Spinal cord (tissue), 10 donors: Measurements from ENCODE around the gene CXCL10. TPM values are rescaled to one million over a fixed set of nuclear protein-coding genes. Genes with fewer than 3 reads are reported as not detected.
"Not testable (repeated sequence)": the region's sequence is repeated elsewhere in the genome, so short reads cannot be mapped to it uniquely, and the experiment has no call there.

ENCODE experiments used
- DNase-seq, 6 donors: peaks; one replicate each; pipeline versions ENCODE4 v3.0.0 to v3.0.0-alpha.2; 2013 to 2015; ENCODE audit warnings: low spot score in 6 of 6, low read depth in 4 of 6
- H3K27ac ChIP-seq: one replicate; pipeline ENCODE4 v1.5.1; 2013; ENCODE audit warnings: low read depth, low read length, control low read depth
- H3K27me3 ChIP-seq: one replicate; pipeline ENCODE4 v1.6.1; 2013; ENCODE audit warnings: low read length; ENCODE audit not compliant: control insufficient read depth, insufficient read depth
- H3K36me3 ChIP-seq: one replicate; pipeline ENCODE4 v1.6.1; 2013; ENCODE audit warnings: low read length; ENCODE audit not compliant: control insufficient read depth, insufficient read depth
- H3K4me1 ChIP-seq: one replicate; pipeline ENCODE4 v1.6.1; 2013; ENCODE audit warnings: low read length; ENCODE audit not compliant: control insufficient read depth, insufficient read depth
- H3K4me3 ChIP-seq: one replicate; pipeline ENCODE4 v1.5.1; 2013; ENCODE audit warnings: low read depth, low read length, control low read depth
- H3K9me3 ChIP-seq: one replicate; pipeline ENCODE4 v1.6.1; 2013; ENCODE audit warnings: low read length; ENCODE audit not compliant: control insufficient read depth, insufficient read depth
- WGBS: methylation state at CpG from one replicate; pipeline ENCODE4 v1.1.5; 2013; ENCODE audit warnings: missing lambda C conversion rate; ENCODE audit not compliant: insufficient coverage; 5-methylcytosine and 5-hydroxymethylcytosine counted together
- polyA plus RNA-seq, 2 donors: library from polyadenylated mRNA; unstranded; fragments of 120-200 nt; gene quantifications; one replicate each; pipeline ENCODE4 v1.2.1, GENCODE V29; 2013; ENCODE audit not compliant: insufficient read length in 2 of 2
- total RNA-seq, 2 donors: library from RNA; depleted of rRNA in 1 of 2; stranded (reverse); fragments of 120-200 nt in 1 of 2; fragments of >200 nt in 1 of 2; gene quantifications; one replicate each; pipeline versions ENCODE4 v1.2.3 to v1.2.4, GENCODE V29; 2013 to 2014
- donor health status: healthy.

The CXCL10 gene
- total and polyA plus RNA-seq, 4 donors = 0.28 to 1.9 TPM; not detected in 2

GRCh38 chr4:76055421-76055820 is 32.1 kb upstream of the CXCL10 start:
- no peaks in the 10 kb centered on the region for H3K4me1 ChIP-seq
- peak in 1 of 6 donors; percentile 39 for DNase-seq
- no peaks in the 10 kb centered on the region for H3K36me3 ChIP-seq
- peak overlapping the region; percentile 11 for H3K4me3 ChIP-seq
- 43% methylated on average over 1 of the region's 2 CpGs for WGBS
- no peak overlapping the region for H3K27ac ChIP-seq
- no peaks in the 10 kb centered on the region for H3K27me3 ChIP-seq
- no peaks in the 10 kb centered on the region for H3K9me3 ChIP-seq

- no peaks in the 10 kb centered on the region for H3K9me3 ChIP-seq
- WGBS = 100% methylated on average over 1 of the region's 2 CpGs
- H3K36me3 ChIP-seq = no peaks in the 10 kb centered on the region
- no peaks in the 10 kb centered on the region for H3K27me3 ChIP-seq
- peak overlapping the region; percentile 11 for H3K4me3 ChIP-seq
- H3K4me1 ChIP-seq = no peaks in the 10 kb centered on the region
- DNase-seq = no peak
- no peak overlapping the region for H3K27ac ChIP-seq
Measured at GRCh38 chr4:76055016-76055415, 31.7 kb upstream of the CXCL10 start.

DNA sequence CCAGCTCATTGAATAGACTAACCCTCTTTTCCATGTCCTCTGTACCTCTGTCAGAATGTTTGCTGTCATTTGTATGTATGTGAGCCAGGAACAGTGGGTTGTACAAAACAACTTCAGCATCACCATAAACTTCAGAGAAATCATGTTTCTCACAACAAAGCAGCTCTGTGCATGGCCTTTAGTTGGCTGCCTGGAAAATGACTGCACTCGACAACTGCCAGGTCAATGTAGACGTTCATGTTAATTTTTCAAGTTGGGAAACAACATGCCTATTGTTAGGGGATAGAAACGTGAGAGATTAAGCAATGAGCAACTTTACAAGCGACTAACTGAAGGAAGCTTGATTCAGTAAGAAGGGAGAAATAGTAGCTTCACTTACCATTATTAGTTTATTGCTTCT is 30.4 kb upstream of the CXCL10 start:
- peak in 2 of 6 donors; percentile 29 to 47 for DNase-seq
- H3K27me3 ChIP-seq = no peaks in the 10 kb centered on the region
- peak overlapping the region; percentile 57 for H3K27ac ChIP-seq
- H3K9me3 ChIP-seq = no peaks in the 10 kb centered on the region
- H3K4me1 ChIP-seq = no peaks in the 10 kb centered on the region
- H3K36me3 ChIP-seq = no peaks in the 10 kb centered on the region
- WGBS = no CpG with 5 or more reads among the region's 4 CpGs
- no peak overlapping the region for H3K4me3 ChIP-seq

DNA sequence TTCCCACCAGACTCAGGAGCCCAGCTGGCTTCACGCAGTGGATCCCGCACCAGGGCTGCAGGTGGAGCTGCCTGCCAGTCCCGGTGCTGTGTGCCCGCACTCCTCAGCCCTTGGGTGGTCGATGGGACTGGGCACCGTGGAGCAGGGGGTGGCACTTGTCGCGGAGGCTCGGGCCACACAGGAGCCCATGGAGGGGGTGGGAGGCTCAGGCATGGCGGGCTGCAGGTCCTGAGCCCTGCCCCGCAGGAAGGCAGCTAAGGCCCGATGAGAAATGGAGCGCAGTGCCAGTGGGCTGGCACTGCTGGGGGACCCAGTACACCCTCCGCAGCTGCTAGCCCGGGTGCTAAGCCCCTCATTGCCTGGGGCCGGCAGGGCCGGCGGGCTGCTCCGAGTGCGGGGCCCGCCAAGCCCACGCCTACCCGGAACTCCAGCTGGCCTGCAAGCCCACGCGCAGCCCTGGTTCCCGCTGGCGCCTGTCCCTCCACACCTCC is 27.3 kb upstream of the CXCL10 start:
- H3K27me3 ChIP-seq, H3K4me3 ChIP-seq, H3K4me1 ChIP-seq, H3K36me3 ChIP-seq, H3K27ac ChIP-seq, DNase-seq, H3K9me3 ChIP-seq: not testable (repeated sequence)
- WGBS = 86% methylated on average over 16 of the region's 27 CpGs

DNA sequence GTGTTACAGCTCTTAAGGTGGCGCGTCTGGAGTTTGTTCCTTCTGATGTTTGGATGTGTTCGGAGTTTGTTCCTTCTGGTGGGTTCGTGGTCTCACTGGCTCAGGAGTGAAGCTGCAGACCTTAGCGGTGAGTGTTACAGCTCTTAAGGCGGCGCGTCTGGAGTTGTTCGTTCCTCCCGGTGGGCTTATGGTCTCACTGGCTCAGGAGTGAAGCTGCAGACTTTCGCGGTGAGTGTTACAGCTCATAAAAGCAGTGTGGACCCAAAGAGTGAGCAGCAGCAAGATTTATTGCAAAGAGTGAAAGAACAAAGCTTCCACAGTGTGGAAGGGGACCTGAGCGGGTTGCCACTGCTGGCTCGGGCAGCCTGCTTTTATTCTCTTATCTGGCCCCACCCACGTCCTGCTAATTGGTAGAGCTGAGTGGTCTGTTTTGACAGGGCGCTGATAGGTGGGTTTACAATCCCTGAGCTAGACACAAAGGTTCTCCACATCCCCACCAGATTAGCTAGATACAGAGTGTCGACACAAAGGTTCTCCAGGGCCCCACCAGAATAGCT is 26.6 kb upstream of the CXCL10 start:
- not testable (repeated sequence) for H3K4me3 ChIP-seq, H3K36me3 ChIP-seq, H3K27me3 ChIP-seq, DNase-seq, H3K27ac ChIP-seq, H3K9me3 ChIP-seq, H3K4me1 ChIP-seq
- 84% methylated on average over 9 of the region's 17 CpGs for WGBS

GRCh38 chr4:76044686-76045085 is 21.4 kb upstream of the CXCL10 start:
- H3K27me3 ChIP-seq, H3K36me3 ChIP-seq, H3K4me3 ChIP-seq, H3K9me3 ChIP-seq, DNase-seq, H3K27ac ChIP-seq, H3K4me1 ChIP-seq: not testable (repeated sequence)
- 96% methylated on average over 2 of the region's 4 CpGs for WGBS

DNA sequence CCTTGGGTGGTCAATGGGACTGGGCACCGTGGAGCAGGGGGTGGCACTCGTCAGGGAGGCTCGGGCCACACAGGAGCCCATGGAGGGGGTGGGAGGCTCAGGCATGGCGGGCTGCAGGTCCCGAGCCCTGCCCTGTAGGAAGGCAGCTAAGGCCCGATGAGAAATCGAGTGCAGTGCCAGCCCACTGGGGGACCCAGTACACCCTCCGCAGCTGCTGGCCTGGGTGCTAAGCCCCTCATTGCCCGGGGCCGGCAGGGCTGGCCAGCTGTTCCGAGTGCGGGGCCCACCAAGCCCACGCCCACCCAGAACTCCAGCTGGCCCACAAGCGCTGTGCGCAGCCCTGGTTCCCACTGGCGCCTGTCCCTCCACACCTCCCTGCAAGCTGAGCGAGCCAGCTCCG is 20.0 kb upstream of the CXCL10 start:
- not testable (repeated sequence) for H3K27me3 ChIP-seq, H3K27ac ChIP-seq, H3K9me3 ChIP-seq, H3K4me1 ChIP-seq, H3K4me3 ChIP-seq, DNase-seq, H3K36me3 ChIP-seq
- WGBS = 98% methylated on average over 12 of the region's 18 CpGs

DNA sequence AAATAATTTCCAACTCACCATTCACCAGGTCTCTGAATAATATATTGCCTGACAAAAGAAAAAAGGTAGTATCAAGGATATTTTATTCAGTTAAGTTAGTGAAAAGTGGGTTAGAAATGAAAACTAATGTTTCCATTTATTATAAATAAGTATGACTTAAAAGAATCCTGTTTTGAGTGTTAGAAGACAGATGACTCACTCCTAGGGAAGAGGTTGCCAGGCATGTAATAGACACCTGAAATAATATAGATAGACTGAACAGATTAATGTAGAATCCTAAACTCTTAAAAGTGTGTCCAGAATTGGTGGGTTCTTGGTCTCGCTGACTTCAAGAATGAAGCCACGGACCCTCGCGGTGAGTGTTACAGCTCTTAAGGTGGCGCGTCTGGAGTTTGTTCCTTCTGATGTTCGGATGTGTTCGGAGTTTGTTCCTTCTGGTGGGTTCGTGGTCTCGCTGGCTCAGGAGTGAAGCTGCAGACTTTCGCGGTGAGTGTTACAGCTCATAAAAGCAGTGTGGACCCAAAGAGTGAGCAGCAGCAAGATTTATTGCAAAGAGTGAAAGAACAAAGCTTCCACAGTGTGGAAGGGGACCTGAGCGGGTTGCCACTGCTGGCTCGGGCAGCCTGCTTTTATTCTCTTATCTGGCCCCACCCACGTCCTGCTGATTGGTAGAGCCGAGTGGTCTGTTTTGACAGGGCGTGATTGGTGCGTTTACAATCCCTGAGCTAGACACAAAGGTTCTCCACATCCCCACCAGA is 19.1 kb upstream of the CXCL10 start:
- H3K9me3 ChIP-seq, DNase-seq, H3K27me3 ChIP-seq, H3K4me1 ChIP-seq, H3K36me3 ChIP-seq, H3K27ac ChIP-seq, H3K4me3 ChIP-seq: not testable (repeated sequence)
- WGBS = no CpG with 5 or more reads among the region's 18 CpGs

DNA sequence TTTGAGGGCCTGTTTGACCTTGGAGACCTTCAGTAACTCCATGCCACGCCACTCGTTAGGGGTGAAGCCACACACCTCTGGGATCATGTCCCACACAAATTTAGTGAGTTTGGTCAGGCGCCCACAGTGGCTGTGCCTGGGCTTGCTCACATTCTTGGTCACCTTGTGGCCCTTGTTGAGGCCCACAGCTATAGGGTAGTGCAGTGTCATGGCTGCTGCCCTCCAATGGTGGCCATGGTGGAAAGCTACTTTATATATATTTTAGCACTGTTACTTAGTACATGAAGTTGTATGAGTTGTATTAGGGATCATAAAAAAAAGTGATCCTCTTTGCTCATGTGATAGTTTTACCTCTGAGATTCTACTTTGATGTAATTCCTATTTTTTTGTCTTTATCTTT is 13.6 kb upstream of the CXCL10 start:
- DNase-seq = no peak
- H3K36me3 ChIP-seq = no peaks in the 10 kb centered on the region
- H3K4me1 ChIP-seq = no peaks in the 10 kb centered on the region
- WGBS = 91% methylated on average over 3 of the region's 3 CpGs
- no peaks in the 10 kb centered on the region for H3K9me3 ChIP-seq
- H3K4me3 ChIP-seq = no peak overlapping the region
- H3K27ac ChIP-seq = no peak overlapping the region
- H3K27me3 ChIP-seq = no peaks in the 10 kb centered on the region

- no peaks in the 10 kb centered on the region for H3K9me3 ChIP-seq
- no peaks in the 10 kb centered on the region for H3K27me3 ChIP-seq
- DNase-seq = no peak
- H3K4me1 ChIP-seq = no peaks in the 10 kb centered on the region
- no peaks in the 10 kb centered on the region for H3K36me3 ChIP-seq
- WGBS = no CpG with 5 or more reads among the region's 2 CpGs
- no peak within 1 kb of the TSS for H3K4me3 ChIP-seq
- H3K27ac ChIP-seq = no peak within 1 kb of the TSS
Measured at GRCh38 chr4:76035799-76036380, 12.6 kb upstream of the CXCL10 start, which contains the start of gene CXCL11. Gene CXCL11, minus strand, starts transcription at chr4:76036070. Its CDS starts 83 bp downstream, at chr4:76035987.
